Stimulated activated CD8-positive, alpha-beta memory T cell treated with anti-CD3 and anti-CD28 coated beads, Interleukin-15, amount 100 ng/mL, for 1 hour (primary cell): ENCODE data around the gene PIGV.
"Not testable (repeated sequence)": the region's sequence is repeated elsewhere in the genome, so short reads cannot be mapped to it uniquely, and the experiment has no call there.

Source experiments
- DNase-seq: peaks from one replicate; pipeline ENCODE4 v3.0.0-alpha.2; 2020; ENCODE audit warnings: low read depth

PIGV gene

DNA sequence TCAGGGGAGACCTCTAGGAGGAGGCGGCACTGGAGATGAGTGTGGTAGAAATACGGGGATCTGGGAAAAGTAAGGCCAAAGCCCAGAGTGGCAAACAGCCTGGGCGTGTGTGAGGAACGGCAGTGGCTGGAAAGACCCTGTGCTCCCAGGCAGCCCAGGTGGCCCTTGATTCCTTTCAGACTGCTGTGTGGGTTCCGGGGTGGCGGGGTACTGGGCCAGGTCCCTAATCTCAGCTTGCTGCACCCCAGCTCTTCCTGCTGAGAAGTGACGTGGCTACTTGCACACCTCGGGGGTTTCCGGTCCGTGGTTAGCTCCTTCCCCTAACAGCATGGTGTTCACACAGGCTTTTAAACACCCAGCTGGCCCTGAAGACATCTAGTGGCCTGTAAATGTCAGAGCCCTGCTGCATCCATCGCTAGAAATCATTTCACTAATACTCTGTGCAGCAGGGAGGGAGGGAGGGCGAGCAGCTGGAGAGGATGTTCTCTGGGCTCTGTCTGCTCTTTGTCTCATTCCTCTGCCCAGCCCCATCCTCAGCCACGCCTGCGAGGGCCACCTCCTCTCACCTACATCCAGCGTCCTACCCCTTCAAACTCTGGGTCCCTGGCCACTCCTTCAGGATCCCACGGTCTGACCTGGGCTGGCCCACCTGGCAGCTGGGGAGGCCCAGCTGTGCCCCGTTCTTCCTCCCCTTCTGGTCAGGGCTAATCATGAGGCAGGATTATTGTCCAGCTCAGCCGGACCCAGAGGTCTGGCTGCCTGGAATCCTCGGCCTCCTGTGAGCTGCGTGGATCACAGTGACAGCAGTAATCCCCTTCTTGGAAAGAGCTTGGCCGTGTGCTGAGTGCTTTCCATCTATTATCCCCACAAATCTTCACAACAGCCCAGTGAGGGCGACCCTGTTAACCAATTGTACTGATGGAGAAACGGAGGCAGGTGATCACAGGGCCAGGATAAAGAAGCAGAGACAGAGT is 46.0 kb downstream of the PIGV start:
- DNase-seq, result peak; percentile 76

GRCh38 chr1:26837665-26838064 is 49.9 kb downstream of the PIGV start:
- not testable (repeated sequence) for DNase-seq

GRCh38 chr1:26838474-26839338 is 51.0 kb downstream of the PIGV start:
- DNase-seq, result no peak

- no peak for DNase-seq
Observed at GRCh38 chr1:26839339-26839722, 51.6 kb downstream of the PIGV start.

- no peak for DNase-seq
Observed at GRCh38 chr1:26839779-26840178, 52.0 kb downstream of the PIGV start.

GRCh38 chr1:26844424-26845196 is 56.9 kb downstream of the PIGV start:
- no peak for DNase-seq

DNA sequence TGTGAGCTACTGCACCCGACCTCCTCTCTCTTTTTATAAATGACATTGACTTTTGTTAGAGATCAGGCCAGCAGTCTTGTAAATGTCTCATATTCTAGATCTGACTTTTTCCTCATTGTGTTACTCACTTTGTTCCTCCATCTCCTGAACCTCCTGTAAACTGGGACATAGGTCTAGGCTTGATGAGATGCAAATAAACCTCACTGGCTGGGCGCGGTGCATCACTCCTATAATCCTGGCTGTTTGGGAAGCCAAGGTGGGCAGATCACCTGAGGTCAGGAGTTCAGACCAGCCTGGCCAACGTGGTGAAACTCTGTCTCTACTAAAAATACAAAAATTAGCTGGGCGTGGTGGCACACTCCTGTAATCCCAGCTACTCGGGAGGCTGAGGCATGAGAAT is 60.1 kb downstream of the PIGV start:
- not testable (repeated sequence) for DNase-seq
